CD4-positive, alpha-beta T cell treated with Interleukin-4 for 4 hours (primary cell): ENCODE data around the gene DOCK11.

ENCODE experiments used
- DNase-seq: peaks from one replicate; pipeline ENCODE4 v3.0.0-alpha.2; 2020

The DOCK11 gene

GRCh38 chrX:118634336-118634735 is 138.7 kb downstream of the DOCK11 start:
- DNase-seq = no peak

GRCh38 chrX:118637997-118638396 is 142.4 kb downstream of the DOCK11 start:
- DNase-seq = no peak

- no peak for DNase-seq
Observed at GRCh38 chrX:118644378-118644777, 148.8 kb downstream of the DOCK11 start.

DNA sequence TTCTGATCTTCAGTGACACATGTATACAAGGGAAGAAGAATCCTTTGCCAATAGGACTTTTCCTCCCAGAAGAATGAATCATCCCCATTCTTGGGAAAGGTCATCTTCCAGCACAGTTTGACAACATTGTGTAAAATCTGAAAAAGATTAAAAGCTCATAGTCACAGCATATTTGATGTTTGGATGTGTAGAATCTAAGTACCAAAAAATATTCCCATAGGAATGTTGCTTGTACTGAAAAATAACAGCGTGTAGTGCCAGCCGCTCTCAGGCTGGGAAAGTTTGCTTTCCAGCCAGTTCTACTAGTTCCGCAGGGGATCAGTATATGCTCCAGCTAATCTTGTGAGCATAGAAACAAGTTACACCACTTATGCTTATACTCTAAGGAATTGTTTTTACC is 157.1 kb downstream of the DOCK11 start:
- no peak for DNase-seq

- DNase-seq = no peak
Observed at GRCh38 chrX:118654331-118654730, 158.7 kb downstream of the DOCK11 start.

DNA sequence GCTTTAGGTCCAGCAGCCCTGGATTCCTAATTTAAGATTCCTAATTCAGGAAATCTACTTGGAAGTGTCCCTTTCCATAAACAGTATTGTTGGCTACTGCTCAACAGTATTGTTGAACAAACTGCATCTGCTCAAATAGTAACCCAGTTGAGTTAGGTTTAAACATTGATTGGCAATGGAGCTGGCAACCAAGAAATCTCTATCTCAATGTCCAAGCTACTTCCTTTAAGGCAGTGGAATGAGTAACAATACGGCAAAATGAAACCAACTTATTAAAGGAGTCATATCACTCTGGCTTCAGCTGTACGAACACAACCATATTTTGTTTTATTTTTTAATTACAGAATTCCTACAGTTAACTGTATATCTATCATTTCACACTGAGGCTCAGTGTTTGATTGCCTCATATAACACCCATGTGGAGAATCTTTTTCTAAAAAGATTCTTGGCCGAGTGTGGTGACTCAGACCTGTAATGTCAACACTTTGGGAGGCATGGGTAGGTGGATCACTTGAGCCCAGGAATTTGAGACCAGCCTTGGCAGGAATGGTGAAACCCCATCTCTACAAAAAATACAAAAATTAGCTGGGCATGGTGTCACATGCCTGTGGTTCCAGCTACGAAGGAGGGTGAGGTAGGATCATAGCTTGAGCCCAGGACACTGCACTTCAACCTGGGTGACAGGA is 160.1 kb downstream of the DOCK11 start:
- no peak for DNase-seq

GRCh38 chrX:118657413-118657812 is 161.8 kb downstream of the DOCK11 start:
- no peak for DNase-seq

DNA sequence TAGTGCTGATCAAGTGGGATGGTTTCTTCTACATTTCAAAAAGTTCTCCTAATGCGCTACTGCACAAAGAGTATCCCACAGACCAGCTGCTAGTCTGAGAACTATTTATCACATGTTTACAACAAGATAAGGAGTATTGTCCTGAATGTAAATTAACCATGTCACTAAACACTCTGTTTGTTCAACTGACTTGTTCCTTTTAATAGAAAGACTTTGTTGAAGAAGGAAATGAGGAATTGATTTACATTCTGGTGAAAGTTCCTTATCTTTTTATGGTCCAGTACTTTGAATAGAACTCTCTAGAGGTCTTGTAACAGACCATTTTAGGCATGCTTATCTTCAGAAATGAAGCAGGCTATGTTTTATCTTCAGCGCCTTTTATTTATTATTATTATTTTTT is 164.5 kb downstream of the DOCK11 start:
- DNase-seq = no peak

DNA sequence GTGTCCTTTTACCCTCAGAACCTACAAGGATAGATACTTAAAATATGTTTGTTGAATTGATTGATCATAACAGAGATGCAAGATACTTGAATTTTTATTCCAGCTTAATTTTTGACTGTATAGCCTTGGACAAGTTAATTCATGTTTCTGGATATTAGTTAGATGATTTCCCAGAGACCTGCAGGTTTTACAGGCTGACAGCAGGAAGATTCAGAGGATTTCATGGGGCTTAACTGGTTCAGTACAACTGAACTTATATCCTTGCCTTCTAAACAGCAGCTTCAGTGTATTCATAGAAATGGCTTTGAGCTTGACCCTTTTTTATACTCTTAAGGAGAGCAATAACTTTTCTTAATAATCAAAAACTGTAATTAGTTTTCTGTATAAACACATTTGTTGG is 169.6 kb downstream of the DOCK11 start:
- DNase-seq = no peak

- no peak for DNase-seq
Observed at GRCh38 chrX:118666521-118666920, 170.9 kb downstream of the DOCK11 start.

DNA sequence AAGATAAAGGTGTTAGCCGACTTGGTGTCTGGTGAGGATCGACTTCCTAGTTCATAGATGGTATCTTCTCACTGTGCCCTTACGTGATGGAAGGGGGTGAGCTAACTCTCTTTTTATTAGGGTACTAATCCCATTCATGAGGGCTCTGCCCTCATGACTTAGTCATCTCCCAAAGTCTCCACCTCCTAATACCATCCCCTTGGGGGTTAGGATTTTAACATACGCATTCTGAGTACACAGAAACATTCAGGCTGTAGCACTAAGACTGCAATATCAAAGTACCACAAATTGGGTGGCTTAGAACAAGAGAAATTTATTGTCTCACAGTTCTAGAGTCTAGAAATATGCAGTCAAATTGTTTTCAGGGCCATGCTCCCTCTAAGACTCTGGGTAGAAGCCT is 173.8 kb downstream of the DOCK11 start:
- DNase-seq = no peak

DNA sequence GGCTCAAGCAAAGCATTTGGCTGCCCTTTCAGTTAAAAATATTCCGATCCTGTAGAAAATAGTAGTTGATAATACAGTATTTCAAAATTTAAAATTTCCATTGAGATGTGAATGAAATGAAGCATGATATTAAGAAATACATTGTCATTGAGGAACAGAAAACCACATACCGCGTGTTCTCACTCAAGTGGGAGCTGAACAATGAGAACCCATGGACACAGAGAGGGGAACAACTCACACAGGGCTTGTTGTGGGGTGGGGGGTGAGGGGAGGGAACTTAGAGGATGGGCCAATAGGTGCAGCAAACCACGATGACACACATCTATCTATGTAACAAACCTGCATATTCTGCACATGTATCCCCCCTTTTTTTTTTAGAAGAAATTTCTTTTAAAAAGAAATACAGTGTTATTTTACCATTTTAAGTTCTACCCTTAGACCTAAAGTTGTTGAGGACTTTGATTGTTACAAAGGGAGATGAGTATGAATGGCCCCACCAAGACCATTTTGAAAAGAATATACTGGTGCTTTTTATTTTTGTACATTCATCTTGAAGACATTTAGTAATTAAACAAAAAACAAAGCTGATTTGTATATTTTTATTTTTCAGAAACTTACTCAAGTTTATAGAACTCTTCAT is 179.8 kb downstream of the DOCK11 start:
- no peak for DNase-seq

DNA sequence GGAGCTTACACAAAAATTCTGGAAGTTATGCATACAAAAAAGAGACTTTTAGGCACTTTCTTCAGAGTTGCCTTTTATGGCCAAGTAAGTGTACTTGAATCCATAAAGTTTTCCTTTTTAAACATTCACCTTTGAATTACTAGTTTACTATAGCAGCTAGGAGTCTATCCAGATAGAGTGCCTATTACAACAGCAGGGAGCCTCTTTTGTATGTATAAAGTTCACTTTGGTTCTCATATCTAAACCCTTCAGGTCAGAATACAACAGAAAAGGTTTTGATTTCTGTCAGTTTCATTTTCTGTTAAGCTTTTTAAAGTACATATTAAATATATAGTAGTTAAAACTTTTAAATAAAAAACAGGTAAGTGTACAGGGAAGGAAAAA is 180.3 kb downstream of the DOCK11 start:
- DNase-seq = no peak

DNA sequence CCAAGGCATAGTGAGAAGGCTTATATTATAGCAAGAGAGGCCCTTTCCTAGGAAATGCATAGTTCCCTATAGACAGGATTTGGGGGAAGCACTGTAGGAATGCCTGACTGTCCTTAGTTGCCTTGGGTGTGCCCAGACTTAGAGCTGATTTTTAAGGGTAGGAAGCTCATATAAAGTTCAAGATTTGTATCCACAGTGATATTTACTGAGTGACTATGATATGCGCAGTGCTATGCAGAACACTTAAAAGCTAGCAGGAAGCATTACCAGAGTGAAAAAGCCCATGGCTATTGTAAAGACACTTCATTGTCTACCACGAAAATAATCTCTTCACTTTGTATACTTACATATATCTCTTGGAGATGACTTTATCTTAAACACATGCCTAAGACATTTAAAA is 181.7 kb downstream of the DOCK11 start:
- DNase-seq = no peak

- no peak for DNase-seq
Observed at GRCh38 chrX:118679290-118679689, 183.7 kb downstream of the DOCK11 start.

GRCh38 chrX:118682258-118683014 is 186.8 kb downstream of the DOCK11 start:
- DNase-seq = no peak

- DNase-seq = no peak
Observed at GRCh38 chrX:118685393-118685792, 189.8 kb downstream of the DOCK11 start.

DNA sequence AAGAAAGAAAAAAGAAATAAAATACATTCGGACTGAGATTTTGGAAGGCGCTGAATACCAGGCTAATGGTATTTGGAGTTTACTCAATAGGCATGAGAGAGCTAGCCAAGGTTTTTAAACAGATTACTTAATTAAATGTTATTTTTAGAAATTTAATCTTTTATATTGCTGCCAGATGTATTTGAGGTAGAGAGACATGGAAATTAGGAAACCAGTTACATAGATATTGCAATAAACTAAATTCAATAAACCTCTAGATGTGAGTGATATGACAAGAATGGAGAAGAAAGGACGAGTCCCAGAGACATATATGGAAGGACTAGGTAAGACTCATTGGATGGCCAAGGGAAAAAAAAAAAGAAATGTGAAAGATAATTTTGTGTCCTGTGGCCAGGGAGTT is 193.3 kb downstream of the DOCK11 start:
- DNase-seq = no peak

GRCh38 chrX:118693843-118694242 is 198.2 kb downstream of the DOCK11 start:
- DNase-seq = no peak

- no peak for DNase-seq
Observed at GRCh38 chrX:118694638-118695037, 199.0 kb downstream of the DOCK11 start.

DNA sequence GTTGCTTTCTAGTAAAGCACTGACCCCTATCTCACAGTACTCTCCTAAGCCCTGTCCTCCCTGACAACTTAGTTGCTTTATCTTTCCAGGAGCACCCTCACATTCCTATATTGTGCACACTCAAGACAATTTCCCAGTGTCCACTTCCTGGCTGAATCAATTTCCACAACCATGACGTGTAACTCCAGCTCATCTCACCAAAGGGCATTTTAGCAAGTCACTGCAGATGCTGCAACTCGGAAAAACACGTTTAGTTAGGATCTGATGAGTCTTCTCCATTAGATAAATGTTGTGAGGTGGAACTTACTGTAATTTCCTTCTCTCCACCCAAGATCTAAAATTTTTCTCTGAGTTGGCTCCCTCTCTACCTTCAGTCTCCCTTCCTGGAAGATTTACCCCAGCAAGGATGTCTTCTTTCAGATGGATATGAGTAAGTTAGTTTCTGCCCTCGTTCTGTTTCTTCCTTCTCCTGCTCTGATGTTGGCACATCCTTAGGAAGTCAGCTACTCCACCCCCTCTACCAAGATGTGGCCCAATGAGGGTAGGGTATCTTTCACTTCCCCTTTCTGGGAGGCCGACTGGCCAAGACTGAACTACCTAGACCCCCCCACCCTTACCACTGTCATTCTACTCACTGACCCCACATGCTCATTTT is 203.0 kb downstream of the DOCK11 start:
- no peak for DNase-seq

DNA sequence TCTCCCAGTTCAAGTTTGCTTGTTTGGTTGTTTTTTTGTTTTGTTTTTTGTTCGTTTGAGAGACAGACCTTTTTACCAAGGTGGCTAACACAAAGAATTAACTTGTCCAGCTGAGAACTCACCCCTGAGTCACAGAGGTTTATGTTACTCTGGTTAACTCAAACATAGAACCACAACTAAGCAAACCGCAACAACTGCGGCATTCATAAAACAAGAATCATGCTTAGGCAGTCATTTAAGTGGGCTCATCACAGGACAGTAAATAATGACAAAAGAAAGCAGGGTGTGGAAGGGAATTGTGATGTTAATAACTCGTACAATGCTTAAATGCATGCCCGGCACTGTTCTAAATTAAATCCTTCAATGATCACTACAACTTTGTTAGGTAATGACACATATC is 207.1 kb downstream of the DOCK11 start:
- no peak for DNase-seq

- no peak for DNase-seq
Observed at GRCh38 chrX:118706681-118707080, 211.1 kb downstream of the DOCK11 start.

DNA sequence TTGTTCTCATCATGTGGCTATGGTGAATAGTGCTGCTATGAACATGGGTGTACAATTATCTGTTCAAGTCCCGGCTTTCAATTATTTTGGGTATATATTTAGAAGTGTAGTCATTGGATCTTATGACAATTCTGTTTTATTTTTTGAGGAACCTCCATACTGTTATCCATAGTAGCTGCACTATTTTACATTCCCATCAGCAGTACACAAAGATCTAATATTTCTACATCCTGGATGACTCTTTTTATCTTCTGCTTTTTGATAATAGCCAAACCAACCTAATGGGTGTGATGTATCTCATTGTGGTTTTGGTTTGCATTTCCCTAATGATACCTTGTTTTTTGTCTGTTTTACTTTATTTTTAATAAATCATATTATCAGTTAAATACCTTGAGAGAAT is 218.9 kb downstream of the DOCK11 start:
- no peak for DNase-seq
